Effector memory CD4-positive, alpha-beta T cell (primary cell): ENCODE results near the gene GPC5.
"Not testable (repeated sequence)": the region's sequence is repeated elsewhere in the genome, so short reads cannot be mapped to it uniquely, and the experiment has no call there.

Experiments used
- DNase-seq, 3 donors: peaks; one replicate each; pipeline ENCODE4 v3.0.0-alpha.2; 2020
- H3K27ac ChIP-seq: 2 replicates; pipeline ENCODE4 v1.7.0; 2013; ENCODE audit warnings: mild to moderate bottlenecking, low read length, moderate library complexity; ENCODE audit not compliant: insufficient read depth, poor library complexity, severe bottlenecking
- H3K27me3 ChIP-seq: replicated peaks from 2 replicates; pipeline ENCODE4 v1.7.0; 2013; ENCODE audit warnings: mild to moderate bottlenecking, low read length; ENCODE audit not compliant: insufficient read depth, control insufficient read depth, poor library complexity, severe bottlenecking
- H3K36me3 ChIP-seq: 2 replicates; pipeline ENCODE4 v1.7.0; 2013; ENCODE audit warnings: mild to moderate bottlenecking, low read length, moderate library complexity; ENCODE audit not compliant: control insufficient read depth, insufficient read depth
- H3K4me1 ChIP-seq: 2 replicates; pipeline ENCODE4 v1.7.0; 2013; ENCODE audit warnings: low read length, mild to moderate bottlenecking; ENCODE audit not compliant: control insufficient read depth, insufficient read depth, poor library complexity, severe bottlenecking
- H3K4me3 ChIP-seq: 2 replicates; pipeline ENCODE4 v1.7.0; 2013; ENCODE audit warnings: low read length, low read depth, mild to moderate bottlenecking; ENCODE audit not compliant: insufficient read depth, poor library complexity, severe bottlenecking
- H3K9me3 ChIP-seq: 2 replicates; pipeline ENCODE4 v1.7.0; 2013; ENCODE audit warnings: mild to moderate bottlenecking, low read length, moderate library complexity; ENCODE audit not compliant: control insufficient read depth

The GPC5 gene

GRCh38 chr13:91771229-91771628 is 372.8 kb downstream of the GPC5 start:
- Histone ChIP-seq H3K27me3 (no peaks in the 10 kb centered on the region), H3K27ac (no peak overlapping the region), H3K4me1 (no peaks in the 10 kb centered on the region), H3K36me3 (no peaks in the 10 kb centered on the region), H3K4me3 (no peak overlapping the region), H3K9me3 (no peaks in the 10 kb centered on the region)
- DNase-seq, result no peak

DNA sequence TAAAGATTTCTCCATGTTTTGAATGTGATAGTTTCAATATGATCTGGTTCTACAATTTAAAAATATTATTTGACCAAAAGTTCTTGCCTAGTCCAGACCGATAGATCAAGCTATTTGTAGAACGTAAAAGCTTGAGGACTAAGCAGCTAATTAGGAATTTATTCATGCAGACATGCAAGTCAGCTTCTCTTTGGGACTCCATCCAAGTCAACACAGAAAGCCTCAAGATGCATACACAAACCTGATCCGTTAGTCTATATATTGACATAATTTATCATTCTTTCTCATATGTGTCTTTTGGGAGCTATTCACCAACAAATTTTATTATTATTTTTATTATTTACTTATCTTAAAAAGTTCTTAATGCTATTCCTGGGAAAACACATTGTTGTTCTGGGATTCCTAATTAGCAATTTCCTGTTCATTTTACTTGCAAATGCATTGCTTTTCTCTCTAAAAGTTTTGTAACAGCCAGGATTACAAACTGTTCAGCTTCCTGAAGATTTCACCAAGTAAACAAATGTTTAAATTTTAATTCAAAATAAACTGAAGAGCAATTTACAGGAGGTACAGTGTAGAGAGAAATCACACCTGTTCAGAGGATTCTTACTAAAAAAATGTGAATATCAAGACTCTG is 375.3 kb downstream of the GPC5 start:
- Histone ChIP-seq H3K36me3 (no peaks in the 10 kb centered on the region), H3K9me3 (no peaks in the 10 kb centered on the region), H3K4me1 (no peaks in the 10 kb centered on the region), H3K4me3 (no peak overlapping the region), H3K27ac (no peak overlapping the region), H3K27me3 (no peaks in the 10 kb centered on the region)
- DNase-seq, result no peak

DNA sequence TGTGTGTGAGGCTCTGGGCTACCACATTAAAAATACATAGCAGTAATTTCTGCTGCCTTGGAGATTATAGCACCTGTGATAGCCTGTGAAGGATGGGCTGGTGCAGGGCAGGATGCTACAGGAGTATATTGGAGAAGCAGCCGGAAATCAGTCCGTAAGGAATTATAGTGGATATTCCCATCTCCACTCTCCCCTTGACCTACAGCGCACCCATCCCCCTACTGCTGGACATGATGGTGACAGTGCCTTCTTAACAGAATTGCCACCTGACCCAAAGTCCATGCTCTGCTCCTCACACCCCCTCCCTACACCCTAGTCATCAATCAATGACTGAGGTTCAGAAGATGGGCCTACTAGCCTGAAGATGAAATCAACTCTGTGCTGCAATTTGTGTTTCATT is 376.0 kb downstream of the GPC5 start:
- Histone ChIP-seq H3K27ac (no peak overlapping the region), H3K4me1 (no peaks in the 10 kb centered on the region), H3K9me3 (no peaks in the 10 kb centered on the region), H3K4me3 (no peak overlapping the region), H3K27me3 (no peaks in the 10 kb centered on the region), H3K36me3 (no peaks in the 10 kb centered on the region)
- no peak for DNase-seq

GRCh38 chr13:91776611-91777193 is 378.3 kb downstream of the GPC5 start:
- Histone ChIP-seq H3K9me3 (no peaks in the 10 kb centered on the region), H3K4me3 (no peak overlapping the region), H3K36me3 (no peaks in the 10 kb centered on the region), H3K27ac (no peak overlapping the region), H3K4me1 (no peaks in the 10 kb centered on the region), H3K27me3 (no peaks in the 10 kb centered on the region)
- DNase-seq, result no peak

DNA sequence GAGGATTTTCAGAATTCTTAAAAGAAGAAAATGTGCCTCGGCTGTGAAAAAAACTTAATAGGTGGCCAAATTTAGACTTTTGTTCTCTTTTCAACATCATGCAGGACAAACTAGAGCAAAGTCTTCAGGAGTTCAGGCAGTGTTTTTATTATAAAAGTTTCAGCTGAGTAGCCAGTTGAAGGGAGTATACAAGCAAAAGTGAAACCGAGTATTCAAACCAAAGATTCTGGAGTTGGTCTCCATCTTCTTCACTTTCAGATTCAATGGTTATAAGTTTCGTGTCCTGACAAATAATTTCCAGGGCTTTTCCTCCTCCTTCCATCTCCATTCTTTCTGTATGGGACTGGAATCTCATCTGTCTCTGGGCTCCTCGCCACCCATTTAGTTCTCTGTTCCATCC is 379.7 kb downstream of the GPC5 start:
- no peaks in the 10 kb centered on the region for H3K4me1 ChIP-seq
- DNase-seq, result no peak
- no peak overlapping the region for H3K27ac ChIP-seq

DNA sequence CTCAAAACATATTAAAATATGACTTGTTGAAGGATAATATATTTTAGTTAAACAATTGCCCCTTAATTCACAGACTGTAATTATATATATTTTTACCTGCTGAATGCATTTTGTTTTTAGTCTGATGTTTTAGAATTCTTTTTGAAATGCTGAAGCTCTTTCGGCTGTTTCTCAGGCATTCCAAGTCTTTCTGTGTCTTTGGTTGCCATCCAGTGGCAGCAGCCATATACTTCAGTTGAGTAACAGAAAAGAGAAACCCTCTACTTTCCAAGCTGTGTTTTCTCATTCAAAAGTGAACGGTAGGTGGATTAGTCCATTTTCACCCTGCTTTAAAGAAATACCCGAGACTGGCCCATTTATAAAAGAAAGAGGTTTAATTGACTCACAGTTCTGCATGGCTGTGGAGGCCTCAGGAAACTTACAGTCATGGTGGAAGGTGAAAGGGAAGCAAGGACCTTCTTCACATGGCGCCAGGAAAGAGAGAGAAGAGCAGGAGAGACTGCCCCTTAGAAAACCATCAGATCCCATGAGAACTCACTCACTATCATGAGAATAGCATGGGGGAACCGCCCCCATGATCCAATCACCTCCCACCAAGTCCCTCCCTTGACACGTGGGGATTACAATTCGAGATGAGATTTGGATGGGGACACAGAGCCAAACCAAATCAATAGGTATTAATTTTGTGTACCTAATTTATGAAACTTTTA is 383.7 kb downstream of the GPC5 start:
- not testable (repeated sequence) for H3K27me3 ChIP-seq, H3K4me1 ChIP-seq, DNase-seq, H3K9me3 ChIP-seq, H3K4me3 ChIP-seq, H3K36me3 ChIP-seq, H3K27ac ChIP-seq

More for the DNA sequence above, 379.7 kb downstream of the GPC5 start:
- H3K9me3 ChIP-seq, result no peaks in the 10 kb centered on the region
- no peak overlapping the region for H3K4me3 ChIP-seq
- no peaks in the 10 kb centered on the region for H3K27me3 ChIP-seq
- no peaks in the 10 kb centered on the region for H3K36me3 ChIP-seq

GRCh38 chr13:91785431-91786119 is 387.2 kb downstream of the GPC5 start:
- no peaks in the 10 kb centered on the region for H3K9me3 ChIP-seq
- H3K4me1 ChIP-seq, result no peaks in the 10 kb centered on the region
- H3K27ac ChIP-seq, result no peak overlapping the region
- no peaks in the 10 kb centered on the region for H3K36me3 ChIP-seq
- no peak for DNase-seq
- no peak overlapping the region for H3K4me3 ChIP-seq
- no peaks in the 10 kb centered on the region for H3K27me3 ChIP-seq

GRCh38 chr13:91792054-91792453 is 393.6 kb downstream of the GPC5 start:
- Histone ChIP-seq H3K4me1 (no peaks in the 10 kb centered on the region), H3K36me3 (no peaks in the 10 kb centered on the region), H3K27me3 (no peaks in the 10 kb centered on the region), H3K4me3 (no peak overlapping the region), H3K27ac (no peak overlapping the region), H3K9me3 (no peaks in the 10 kb centered on the region)
- DNase-seq, result no peak

- no peak for DNase-seq
- Histone ChIP-seq H3K9me3 (no peaks in the 10 kb centered on the region), H3K4me3 (no peak overlapping the region), H3K27ac (no peak overlapping the region), H3K4me1 (no peaks in the 10 kb centered on the region), H3K27me3 (no peaks in the 10 kb centered on the region), H3K36me3 (no peaks in the 10 kb centered on the region)
Observed at GRCh38 chr13:91797567-91797966, 399.1 kb downstream of the GPC5 start.

- not testable (repeated sequence) for H3K27ac ChIP-seq, H3K9me3 ChIP-seq
Observed at GRCh38 chr13:91798338-91798737, 399.9 kb downstream of the GPC5 start.

More at GRCh38 chr13:91798338-91798737, 399.9 kb downstream of the GPC5 start:
- DNase-seq, H3K36me3 ChIP-seq, H3K27me3 ChIP-seq, H3K4me3 ChIP-seq, H3K4me1 ChIP-seq: not testable (repeated sequence)
